Measurements from ENCODE around the gene LINC00237.
A peak's percentile ranks its signal among the peaks of the same experiment; 100 is the strongest.

The LINC00237 gene

DNA sequence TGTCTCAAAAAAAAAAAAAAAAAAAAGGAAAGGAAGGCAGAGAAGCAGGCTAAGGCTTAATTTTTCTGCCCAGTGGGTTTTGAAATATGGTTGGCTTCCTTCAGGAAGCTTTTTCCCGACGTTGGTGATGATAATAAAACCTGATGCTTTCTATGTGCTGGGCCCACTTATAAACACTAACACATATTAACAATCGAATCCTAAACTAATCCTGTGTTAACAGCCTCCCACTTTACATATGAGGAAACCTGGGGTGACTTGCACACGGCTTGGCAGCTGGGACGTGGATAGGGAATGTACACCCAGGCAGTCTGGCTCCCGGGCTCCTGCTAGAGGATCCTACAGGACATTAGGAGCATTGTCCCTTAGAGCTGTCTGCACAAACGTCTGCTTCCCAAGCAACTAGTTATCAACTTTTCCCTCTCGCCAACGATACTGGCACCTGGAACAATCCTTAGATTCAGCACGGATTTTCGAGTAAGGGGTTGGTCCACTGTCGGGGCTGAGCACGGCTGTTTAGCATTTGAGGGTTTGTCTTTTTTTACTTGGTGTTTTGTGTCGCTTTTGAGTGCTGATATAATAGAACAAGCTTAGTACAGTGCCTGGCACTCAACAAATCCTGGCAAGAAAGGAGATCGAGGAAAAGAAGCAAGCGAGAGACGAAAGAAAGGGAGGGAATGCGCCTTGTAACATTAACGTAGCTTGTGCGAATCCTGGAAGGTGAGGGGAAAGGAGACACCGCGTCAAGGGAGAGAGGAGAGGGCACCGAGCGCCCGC lies 19.1 kb upstream of the LINC00237 start:
- peak; percentile 47 for DNase-seq

DNA sequence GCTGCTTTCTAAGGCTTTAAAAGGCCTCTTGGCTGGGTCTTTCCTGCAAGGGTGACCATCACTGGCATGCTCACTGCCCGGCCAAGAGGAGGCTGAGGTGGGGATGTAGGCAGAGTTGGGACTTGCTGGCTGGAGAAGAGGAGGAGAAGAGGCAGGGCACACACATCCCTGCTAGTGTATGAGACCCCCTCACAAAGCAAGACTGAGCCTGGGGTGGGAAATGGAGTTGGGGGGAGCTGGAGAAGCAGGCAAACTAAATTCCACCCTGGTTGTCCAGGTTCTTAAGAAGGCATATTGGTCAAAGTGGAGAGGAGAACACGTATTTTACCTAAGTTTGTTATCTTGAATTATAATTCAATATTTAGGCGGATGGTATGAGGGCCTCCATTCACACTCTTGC lies 18.0 kb upstream of the LINC00237 start:
- DNase-seq, result no peak

DNA sequence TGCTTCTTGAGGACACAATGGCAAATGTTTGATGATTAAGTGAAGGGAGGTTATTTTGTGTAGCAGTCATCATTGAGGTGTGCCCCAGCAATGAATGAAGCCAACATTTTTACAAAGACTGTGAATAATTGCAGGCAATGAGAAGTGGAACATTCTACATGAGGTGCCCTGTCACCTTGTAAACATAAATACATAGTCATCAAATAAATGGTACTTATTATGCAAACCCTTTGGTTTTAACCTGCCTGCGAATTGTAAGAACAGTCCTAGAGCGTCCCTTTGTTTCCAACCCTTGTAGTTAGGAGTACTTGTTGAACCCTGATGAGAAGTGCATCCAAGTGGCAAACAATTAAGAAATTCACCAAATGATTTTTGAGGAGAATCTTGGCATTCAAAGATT lies 12.6 kb upstream of the LINC00237 start:
- no peak for DNase-seq

DNA sequence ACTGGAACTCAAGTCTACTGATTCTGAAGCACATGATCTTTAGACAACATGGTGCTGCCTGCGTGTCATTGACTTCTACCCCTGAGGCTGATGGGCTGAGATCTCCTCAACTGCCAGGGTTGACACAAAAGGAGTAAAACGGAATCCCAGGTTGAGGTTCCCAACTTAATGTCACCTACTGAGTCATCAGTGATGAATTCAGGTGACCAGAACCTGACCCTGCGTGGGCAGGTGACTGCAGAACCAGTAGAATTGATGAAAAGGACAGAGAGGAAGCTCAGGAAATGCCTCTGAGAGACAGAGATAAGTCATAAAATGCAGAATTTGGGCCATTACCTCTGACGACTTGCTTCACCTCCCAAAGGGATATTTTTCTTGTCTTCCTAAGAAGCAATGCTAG lies 12.0 kb upstream of the LINC00237 start:
- DNase-seq, result no peak

DNA sequence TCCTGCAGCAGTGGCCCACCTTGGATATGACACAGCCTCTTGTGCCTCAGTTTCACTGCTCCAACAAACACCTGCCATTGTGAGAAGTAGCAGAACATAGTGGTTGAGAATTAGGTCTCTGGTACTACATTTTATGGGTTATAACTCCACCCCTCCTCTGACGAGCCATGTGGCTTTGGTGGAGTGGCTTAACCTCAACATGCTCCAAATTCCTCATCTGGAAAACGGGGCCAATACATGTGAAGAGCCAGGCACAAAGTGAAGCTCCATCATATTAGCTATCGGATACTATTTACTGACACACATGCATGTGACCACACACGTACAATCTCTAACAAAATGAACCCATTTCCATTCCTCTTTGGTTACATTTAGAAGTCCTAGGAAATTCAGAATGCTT lies 11.4 kb upstream of the LINC00237 start:
- DNase-seq, result no peak

DNA sequence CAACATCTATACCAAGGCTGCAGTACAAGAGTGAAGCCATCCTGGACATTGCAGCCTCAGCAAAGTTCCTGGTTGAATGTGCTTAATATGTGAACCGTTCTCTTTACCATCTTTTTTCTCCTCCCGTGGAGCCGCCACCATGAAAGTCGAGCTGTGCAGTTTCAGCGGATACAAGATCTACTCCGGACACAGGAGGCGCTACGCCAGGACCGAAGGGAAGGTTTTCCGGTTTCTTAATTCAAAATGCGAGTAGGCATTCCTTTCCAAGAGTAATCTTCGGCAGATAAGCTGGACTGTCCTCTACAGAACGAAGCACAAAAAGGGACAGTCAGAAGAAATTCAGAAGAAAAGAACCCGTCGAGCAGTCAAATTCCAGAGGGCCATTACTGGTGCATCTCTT lies 8.4 kb upstream of the LINC00237 start:
- DNase-seq, result no peak

DNA sequence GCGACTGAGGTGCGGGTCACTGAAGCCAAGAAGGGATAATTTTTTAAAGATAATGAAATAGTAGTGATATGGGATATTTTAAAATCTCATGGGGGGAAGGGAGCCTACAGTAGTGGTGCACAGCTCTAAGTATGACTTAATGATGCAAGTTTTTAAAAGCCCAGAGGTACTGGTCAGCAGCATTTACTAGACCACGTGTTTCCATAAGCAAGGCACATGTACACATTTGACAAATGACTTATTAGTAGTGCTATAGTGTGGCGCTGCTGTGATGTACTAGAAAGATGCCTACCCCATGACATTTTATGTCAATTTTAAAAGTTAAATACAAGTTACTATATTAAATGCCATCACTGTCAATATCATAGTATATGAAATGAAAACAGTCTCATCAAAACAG lies 7.5 kb upstream of the LINC00237 start:
- no peak for DNase-seq

DNA sequence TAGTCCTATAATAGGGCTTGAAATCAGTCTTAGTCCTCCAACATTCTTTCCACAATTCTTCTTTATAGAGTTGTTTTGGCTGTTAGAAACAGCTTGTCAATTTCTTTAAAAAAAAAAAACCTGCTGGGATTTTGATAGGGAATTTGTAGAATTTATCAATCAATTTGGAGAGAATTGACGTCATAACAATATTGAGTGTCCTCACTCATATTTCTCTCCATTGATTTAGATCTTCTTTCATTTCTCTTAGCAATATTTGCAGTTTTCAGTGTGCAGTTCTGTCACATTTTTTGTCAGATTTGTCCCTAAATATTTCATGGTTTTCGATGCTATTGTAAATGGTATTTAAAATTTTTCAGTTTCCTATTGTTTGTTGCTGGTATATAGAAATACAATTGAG lies 5.3 kb upstream of the LINC00237 start:
- DNase-seq, result no peak

DNA sequence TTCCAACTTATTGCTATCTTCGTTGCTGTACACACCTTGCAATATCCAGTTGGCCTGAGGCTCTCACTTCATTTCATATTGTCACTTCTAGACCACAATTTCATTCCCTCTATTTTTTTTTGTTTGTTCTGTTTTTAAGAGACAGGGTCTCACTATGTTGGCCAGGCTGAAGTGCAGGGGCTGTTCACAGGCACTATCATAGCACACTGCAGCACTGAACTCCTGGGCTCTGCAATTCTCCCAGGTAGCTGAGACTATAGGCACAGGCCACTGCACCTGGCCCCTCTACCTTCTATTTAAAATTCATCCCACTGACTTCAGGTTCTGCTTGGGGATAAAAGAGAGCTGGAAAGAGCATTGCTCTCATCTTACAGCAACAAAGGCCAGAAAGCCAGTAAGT lies 4.7 kb upstream of the LINC00237 start:
- no peak for DNase-seq

DNA sequence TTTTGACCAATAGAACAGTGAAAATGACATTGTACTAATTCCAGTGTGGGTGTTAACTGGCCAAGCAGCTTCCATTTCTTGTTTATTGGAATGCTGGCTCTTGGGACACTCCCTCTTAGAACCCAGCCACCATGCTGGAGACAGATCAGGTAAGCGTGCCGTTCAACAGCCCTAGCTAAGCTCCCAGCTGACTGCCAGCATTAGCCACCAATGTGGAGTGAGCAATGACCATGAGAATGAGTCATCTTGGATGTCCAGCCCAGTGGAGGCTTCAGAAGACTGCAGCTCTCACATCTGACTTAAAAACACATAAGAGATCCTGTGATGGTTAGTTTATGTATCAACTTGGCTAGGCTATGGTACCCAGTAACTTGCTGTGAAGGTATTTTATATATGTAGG lies 3.0 kb upstream of the LINC00237 start:
- no peak for DNase-seq

DNA sequence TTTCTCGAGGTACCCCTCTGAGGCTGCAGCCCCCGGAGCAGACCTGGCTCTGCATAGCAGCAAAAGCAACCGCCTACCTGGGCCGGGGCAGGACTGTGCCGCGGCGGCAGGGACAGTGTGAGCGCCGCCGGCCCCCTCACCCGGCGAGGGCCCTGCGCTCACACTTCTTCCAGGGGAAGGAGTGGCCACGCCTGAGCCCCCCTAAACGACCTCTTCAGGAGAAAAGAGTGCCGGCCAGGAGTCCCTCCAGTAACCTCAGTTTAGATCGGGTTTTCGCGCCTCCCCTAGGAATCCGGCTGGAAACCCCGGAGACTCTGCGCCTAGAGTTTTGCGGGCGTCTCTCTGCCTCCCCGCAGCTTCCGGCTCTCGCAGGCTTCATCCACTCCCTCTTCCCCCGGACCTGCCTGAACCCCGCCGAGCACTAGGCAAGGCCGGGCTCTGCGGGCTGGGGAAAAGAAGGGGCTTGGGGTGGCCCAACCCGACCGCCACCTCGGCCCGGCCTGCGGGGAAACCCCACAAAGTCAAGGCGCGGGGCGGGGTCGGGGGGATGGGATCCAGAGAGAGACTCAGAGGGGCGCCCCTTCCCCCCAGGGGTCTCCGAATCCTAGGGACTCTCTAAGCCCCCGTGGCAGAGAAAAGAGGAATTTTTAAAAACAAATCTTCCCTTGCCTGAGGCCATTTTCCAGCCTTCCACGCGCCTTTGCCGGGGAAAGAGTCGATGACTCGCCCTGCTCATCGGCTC lies 558 bp downstream of the LINC00237 start:
- no peak for DNase-seq

DNA sequence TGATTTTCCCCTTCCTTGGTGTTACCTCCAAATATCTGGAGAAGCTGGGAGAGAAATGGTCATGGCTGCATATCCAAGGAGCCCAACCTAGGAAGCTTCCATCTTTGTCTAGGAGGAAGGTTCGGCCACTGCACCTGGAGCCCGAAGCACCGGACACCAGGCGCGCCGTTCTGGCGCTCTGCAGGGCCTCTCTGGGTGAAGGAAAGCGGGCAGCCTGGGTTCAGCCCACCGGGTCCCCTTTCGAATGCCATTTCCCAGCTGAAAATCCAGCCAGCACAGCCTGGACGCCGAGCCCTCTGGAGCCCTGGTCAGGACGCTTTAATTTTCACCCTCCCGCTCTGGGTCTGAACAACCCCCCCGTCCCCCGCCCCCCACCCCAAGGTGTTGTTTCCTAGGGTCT lies 1.2 kb downstream of the LINC00237 start:
- no peak for DNase-seq

DNA sequence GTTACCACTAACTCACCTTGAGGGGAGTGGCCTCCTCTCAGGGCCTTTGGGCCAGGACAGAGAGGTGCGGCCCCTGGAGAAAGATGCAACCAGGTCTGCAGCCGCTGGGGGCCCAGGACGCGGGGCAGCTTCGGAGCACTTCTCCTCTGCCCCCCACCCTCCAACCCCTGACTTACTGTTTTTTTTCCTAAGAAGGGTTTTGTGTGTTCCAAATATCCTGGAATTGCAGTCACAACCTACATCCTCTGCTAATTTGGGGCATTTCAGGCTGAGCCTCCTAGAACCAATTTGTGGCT lies 1.7 kb downstream of the LINC00237 start:
- no peak for DNase-seq

DNA sequence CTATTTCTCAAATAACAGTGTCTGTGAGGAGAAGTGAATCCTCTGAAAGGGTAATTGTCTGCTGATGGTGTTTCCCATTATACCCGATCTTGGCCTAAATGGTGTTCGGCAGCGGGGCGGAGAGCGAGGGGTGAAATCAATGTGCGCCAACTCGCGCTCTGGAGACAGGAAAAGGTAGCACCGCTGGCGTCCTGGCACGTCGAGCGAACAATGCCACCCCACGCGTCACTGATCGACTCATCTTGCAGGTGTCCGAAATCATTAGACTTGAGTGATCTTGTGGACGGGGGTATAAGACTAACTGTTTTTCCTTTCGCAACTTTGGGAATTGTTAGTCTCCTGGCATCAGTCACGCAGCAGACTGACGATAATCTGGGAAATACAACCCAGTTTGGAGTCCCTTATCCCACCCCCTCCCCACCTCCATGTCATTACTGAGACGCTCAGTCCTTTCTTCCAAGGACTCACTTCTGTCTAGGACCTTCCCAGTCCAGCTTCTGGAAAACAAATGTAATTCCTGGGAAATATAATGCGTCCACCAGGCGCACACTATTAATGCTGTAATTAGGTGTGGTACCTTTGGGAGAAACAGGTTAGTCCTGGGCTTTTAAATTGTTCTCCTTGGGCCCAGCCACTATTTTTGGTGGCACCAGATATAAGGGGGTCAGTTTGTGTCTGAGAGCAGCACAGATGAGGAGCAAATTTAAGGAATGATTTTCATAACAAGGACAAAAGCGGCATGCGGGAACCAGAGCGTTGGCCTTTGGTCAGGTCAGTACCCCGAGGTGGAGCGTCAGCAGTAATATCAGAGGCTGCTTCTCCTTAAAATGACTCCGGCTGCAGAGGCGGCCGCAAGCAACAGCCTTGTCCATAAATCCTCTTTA lies 2.3 kb downstream of the LINC00237 start:
- DNase-seq, result no peak

DNA sequence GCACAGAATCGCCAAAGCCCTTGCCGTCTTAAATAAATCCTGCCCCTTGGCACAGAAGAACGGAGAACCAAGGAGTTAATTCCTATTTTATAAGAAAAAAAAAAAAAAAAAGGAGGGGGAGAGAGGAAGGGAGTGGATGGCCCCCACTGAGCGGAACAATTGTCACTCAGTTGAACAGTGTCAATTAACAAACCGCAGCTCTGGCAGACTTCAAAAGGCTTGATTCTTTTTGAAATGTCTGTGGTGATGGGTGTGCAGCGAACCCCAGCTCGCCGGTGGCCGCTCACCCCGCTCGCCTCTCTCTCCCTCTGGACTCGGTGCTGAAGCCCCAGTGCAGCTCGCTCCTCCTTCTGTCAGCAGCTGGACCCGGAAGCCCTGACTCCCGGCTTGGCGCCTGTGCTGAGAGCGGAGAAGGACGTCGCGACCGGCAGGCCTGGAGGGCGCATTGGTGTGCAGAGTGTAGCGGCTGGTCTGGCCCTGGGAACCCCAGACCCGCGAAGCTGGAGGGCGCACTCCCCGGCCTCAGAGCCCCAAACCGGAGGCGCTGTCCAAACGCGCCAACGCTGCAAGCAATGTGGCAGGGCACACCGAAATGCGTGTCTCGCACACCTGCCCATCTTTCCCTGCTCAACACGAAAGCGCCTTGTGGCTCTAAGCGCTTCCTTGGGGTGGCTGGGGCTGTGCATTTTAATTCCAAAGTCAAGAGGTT lies 3.4 kb downstream of the LINC00237 start:
- DNase-seq, result no peak

DNA sequence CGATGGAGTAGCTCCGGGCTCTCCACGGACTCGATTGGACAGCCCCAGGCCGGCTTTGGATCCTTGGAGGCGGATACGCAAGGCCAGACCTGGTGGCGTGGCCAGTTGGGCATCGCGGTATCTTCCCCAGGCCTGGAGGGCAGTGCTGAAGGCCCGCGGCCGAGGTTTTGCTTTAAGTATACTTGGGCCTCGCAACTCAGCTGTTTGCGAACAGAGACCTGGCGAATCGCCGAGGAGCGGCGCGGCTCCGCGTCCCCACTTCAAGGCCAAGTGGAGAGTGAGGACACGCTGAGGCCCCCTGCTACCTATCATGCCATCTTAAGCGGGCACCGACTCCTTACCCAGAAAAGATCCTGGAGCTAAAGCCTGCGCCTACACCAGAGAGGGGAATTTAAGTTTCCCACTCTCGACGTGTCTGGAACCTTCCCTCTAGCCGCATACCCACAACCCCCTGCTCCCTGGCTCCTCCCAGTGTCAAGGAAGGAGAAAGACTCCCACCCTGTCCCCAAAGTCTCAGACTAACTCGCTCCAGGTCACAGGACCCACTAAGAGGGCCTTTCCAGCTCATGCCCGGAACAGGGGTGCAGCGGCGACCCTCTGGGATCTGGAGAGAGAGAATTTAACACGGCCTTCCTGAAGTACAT lies 4.1 kb downstream of the LINC00237 start:
- DNase-seq, result no peak

DNA sequence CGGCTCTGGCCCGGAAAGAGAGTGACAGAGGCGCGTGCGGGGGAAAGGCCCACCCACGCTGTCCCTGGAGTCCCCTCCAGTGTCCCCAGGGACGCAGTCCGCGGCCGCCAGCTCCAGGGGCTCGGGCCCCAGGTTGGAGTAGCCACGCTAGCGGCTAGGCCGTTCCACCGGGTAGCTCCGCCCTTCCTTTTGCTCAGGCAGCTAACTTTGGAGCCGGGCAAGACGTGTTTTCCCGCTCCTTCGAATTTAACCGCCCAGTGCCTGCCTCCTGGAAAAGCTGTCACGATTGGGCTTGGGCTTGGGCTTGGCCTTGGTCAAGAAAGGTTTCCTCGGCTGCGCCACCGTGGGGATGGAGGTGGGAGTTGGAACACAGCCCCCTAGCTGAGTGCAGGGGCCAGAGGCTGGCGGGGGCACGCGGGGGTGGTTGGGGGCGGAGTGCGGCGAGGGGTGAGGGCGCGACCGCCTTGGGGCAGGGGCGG lies 4.7 kb downstream of the LINC00237 start:
- no peak for DNase-seq

DNA sequence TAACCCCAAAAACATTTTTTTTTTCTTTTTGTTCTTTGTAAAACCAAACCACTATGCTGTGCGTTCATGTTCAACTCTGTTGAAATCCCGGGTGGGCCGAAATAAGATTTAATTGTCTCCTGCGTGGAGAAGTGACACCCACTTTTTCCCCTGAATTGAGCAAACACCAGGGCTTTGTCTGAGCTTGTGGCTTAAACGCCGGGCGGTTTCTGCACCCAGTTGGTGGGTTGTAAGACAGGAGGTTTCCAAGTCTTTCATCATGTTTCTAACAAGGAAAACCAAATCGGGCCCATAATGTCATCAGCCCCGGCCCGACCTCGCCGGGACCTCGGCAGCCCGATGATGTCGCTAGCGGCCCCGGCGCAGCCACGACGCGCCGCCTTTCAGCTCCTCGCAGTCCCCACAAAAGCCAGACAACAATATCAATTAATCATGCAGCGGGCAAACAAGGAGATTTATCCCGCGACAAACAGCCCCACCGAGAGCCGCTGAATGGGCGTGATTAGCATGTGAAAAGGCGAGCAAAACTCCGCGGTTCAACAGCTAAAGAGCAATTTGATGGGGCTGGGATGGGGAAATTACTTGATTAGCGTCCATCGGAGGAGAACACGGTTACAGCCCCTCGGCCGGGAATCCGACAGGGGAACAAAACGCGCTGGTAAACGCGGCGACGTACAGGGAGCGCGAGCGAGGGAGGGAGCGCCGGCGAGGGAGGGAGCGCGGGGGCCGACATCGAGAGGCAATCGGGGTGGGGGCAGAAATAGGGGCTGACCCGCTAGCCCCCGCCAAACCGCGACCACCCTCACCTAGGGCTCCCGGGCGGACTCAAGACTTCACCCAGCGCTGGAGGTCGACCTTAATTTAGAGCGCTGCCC lies 5.3 kb downstream of the LINC00237 start:
- DNase-seq, result no peak

DNA sequence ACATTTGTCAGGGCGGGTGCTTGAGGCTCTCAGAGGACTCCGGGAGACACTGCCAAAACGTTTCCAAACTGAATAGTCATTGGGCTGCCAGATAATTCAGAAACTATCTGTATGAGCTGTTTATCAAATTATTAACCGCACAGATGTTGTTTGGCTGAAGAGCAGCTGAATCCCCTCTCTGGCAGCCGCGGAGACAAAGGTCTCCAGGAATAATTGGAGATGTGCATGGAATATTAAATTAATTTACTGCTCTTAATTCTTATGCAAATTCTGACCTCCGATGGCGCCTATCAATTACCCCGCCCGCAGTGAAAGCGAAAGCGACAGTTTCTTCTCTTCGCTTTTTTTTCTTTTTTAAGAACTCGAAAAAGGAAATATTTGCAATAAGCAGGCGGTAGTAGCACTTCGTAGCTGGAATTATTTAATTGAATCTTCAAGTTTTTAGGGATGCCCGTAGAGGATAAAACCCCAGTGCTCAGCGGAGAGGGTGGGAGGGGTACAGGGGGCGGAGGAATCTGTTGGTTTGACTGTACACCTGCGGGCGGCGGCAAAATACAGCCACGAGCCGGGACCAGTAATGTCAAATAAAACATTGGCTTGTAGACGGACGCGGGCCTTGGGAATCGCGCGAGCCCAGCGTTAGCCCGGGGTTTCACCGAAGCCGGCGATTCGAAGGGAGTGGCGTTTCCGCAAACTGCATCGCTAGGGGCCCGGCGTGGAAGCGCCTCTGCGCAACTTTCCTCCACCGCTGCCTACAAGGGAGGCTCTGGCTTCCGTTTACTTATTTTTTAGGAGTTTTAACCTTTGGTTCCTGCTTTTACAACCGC lies 6.2 kb downstream of the LINC00237 start:
- no peak for DNase-seq

DNA sequence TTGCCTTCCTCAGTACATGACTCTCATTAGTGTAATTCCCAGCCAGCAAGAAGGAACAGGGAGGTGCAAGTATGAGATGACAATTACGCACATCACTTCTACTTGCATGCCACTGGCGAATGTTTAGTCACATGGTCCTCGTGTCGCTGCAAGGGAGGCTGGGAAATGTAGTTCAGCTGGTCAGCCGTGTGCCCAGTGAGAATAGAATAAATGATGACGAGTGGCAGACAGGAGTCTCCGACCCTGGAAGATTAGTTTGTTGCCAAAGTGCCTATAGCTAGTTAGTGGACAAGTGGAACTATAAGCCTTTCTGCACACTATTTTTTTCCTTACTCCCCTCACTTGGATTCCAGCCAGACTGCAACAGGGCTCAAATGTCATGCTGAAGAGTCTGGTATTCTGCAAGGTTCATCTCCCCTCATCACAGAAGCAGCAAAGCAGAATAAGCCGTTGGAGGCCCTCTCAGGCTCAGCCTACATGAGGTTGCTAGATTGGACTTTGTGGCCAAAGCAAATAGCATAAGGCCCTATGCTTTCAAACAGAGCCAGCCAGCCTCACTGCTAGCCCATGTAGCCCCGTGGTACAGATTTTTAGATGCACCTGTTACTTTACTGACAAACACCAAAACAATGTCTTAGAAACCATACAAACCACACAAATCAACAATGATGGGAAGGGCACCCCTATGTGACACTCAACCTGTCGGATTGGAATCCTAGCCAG lies 9.7 kb downstream of the LINC00237 start:
- peak; percentile 32 for DNase-seq
